ENCODE results near the gene NTS.

The NTS gene

GRCh38 chr12:85923767-85924331 is 49.8 kb downstream of the NTS start:
- no peaks in the 10 kb centered on the region for H3K79me1 ChIP-seq (ENCODE audit: low read depth, low read length)
- no peak for DNase-seq (ENCODE audit: low spot score)
- no peak overlapping the region for H4K91ac ChIP-seq (ENCODE audit: low read depth, low read length, poor library complexity)
- no peak overlapping the region for H2AK5ac ChIP-seq (ENCODE audit: low read depth, low read length)
- no peak overlapping the region for H3K23ac ChIP-seq (ENCODE audit: low read depth, low read length, poor library complexity)
- H2BK15ac ChIP-seq (ENCODE audit: low read length): no peak overlapping the region
- no peaks in the 10 kb centered on the region for H3K9me3 ChIP-seq (replicated peaks in 1 of 2; ENCODE audit: control insufficient read depth in 2 of 2, insufficient read depth in 1 of 2, low read depth in 1 of 2, low read length in 2 of 2)
- no peak overlapping the region for H2AFZ ChIP-seq (ENCODE audit: low read length)
- no peak overlapping the region for H3K18ac ChIP-seq (ENCODE audit: low read length)
- no peak overlapping the region for H3K4ac ChIP-seq (ENCODE audit: low read length)
- H2BK120ac ChIP-seq (ENCODE audit: low read depth, low read length): no peak overlapping the region
- no peaks in the 10 kb centered on the region for H3K27me3 ChIP-seq (ENCODE audit: control insufficient read depth in 3 of 3, insufficient read depth in 3 of 3, low read depth in 1 of 3, low read length in 3 of 3)
- no peak overlapping the region for H3K27ac ChIP-seq (replicated peaks; ENCODE audit: low read length)
- 100% methylated on average over 1 of the region's 1 CpG for WGBS, 2 donors (ENCODE audit: extremely low coverage in 2 of 2, insufficient read length in 2 of 2, insufficient replicate concordance in 1 of 2)
- H3K36me3 ChIP-seq (replicated peaks in 1 of 2; ENCODE audit: control insufficient read depth in 2 of 2, insufficient read depth in 2 of 2, low read length in 2 of 2): no peaks in the 10 kb centered on the region
- H3K4me2 ChIP-seq (ENCODE audit: insufficient read depth, low read length, poor library complexity, severe bottlenecking): no peak overlapping the region
- no peak overlapping the region for H3K4me3 ChIP-seq (ENCODE audit: low read length in 2 of 2)
- no peak overlapping the region for H2BK5ac ChIP-seq (ENCODE audit: low read length)
- no peak overlapping the region for H3K14ac ChIP-seq (ENCODE audit: low read length)
- H4K8ac ChIP-seq (ENCODE audit: low read depth, low read length): no peak overlapping the region
- H3K4me1 ChIP-seq (ENCODE audit: control insufficient read depth in 2 of 2, insufficient read depth in 1 of 2, low read depth in 1 of 2, low read length in 2 of 2): no peaks in the 10 kb centered on the region
- H3K9ac ChIP-seq (ENCODE audit: low read depth, low read length, poor library complexity): no peak overlapping the region
- no peak overlapping the region for H2BK12ac ChIP-seq (ENCODE audit: low read length)

- no peak overlapping the region for H2BK15ac ChIP-seq (ENCODE audit: low read length)
- H3K4ac ChIP-seq (ENCODE audit: low read length): no peak overlapping the region
- no peak overlapping the region for H3K27ac ChIP-seq (replicated peaks; ENCODE audit: low read length)
- H3K9me3 ChIP-seq (replicated peaks in 1 of 2; ENCODE audit: control insufficient read depth in 2 of 2, insufficient read depth in 1 of 2, low read depth in 1 of 2, low read length in 2 of 2): no peaks in the 10 kb centered on the region
- no peak overlapping the region for H4K8ac ChIP-seq (ENCODE audit: low read depth, low read length)
- H3K27me3 ChIP-seq (ENCODE audit: control insufficient read depth in 3 of 3, insufficient read depth in 3 of 3, low read depth in 1 of 3, low read length in 3 of 3): no peaks in the 10 kb centered on the region
- H3K79me1 ChIP-seq (ENCODE audit: low read depth, low read length): no peaks in the 10 kb centered on the region
- H3K4me1 ChIP-seq (ENCODE audit: control insufficient read depth in 2 of 2, insufficient read depth in 1 of 2, low read depth in 1 of 2, low read length in 2 of 2): no peaks in the 10 kb centered on the region
- no peak overlapping the region for H4K91ac ChIP-seq (ENCODE audit: low read depth, low read length, poor library complexity)
- H3K23ac ChIP-seq (ENCODE audit: low read depth, low read length, poor library complexity): no peak overlapping the region
- no peak overlapping the region for H2BK12ac ChIP-seq (ENCODE audit: low read length)
- no peak overlapping the region for H2AFZ ChIP-seq (ENCODE audit: low read length)
- H3K4me3 ChIP-seq (ENCODE audit: low read length in 2 of 2): no peak overlapping the region
- no peak overlapping the region for H2BK5ac ChIP-seq (ENCODE audit: low read length)
- no peak overlapping the region for H2AK5ac ChIP-seq (ENCODE audit: low read depth, low read length)
- H3K14ac ChIP-seq (ENCODE audit: low read length): no peak overlapping the region
- DNase-seq (ENCODE audit: low spot score): no peak
- H2BK120ac ChIP-seq (ENCODE audit: low read depth, low read length): no peak overlapping the region
- no peak overlapping the region for H3K9ac ChIP-seq (ENCODE audit: low read depth, low read length, poor library complexity)
- no peak overlapping the region for H3K18ac ChIP-seq (ENCODE audit: low read length)
- H3K36me3 ChIP-seq (replicated peaks in 1 of 2; ENCODE audit: control insufficient read depth in 2 of 2, insufficient read depth in 2 of 2, low read length in 2 of 2): no peaks in the 10 kb centered on the region
- no peak overlapping the region for H3K4me2 ChIP-seq (ENCODE audit: insufficient read depth, low read length, poor library complexity, severe bottlenecking)
Measured at GRCh38 chr12:85927166-85927565, 53.1 kb downstream of the NTS start.
